ENCODE results near the gene KIAA1614.

Gene KIAA1614

GRCh38 chr1:180976191-180976590 is 63.5 kb downstream of the KIAA1614 start:
- no peak overlapping the region for H3K4me3 ChIP-seq (ENCODE audit: low read depth, low read length)
- no peak for TF ChIP-seq CTCF (conservative IDR thresholded peaks at IDR 0.05; ENCODE audit: low read depth, low read length)
- DNase-seq (ENCODE audit: low read depth), result no peak

GRCh38 chr1:180976732-180977357 is 64.1 kb downstream of the KIAA1614 start:
- no peak for TF ChIP-seq CTCF (conservative IDR thresholded peaks at IDR 0.05; ENCODE audit: low read depth, low read length)
- H3K4me3 ChIP-seq (ENCODE audit: low read depth, low read length), result no peak overlapping the region
- DNase-seq (ENCODE audit: low read depth), result no peak

- no peak for TF ChIP-seq CTCF (conservative IDR thresholded peaks at IDR 0.05; ENCODE audit: low read depth, low read length)
- DNase-seq (ENCODE audit: low read depth), result peak; percentile 92
- no peak overlapping the region for H3K4me3 ChIP-seq (ENCODE audit: low read depth, low read length)
Measured at GRCh38 chr1:180981596-180982387, 69.1 kb downstream of the KIAA1614 start.

GRCh38 chr1:180982422-180982821 is 69.7 kb downstream of the KIAA1614 start:
- no peak for TF ChIP-seq CTCF (conservative IDR thresholded peaks at IDR 0.05; ENCODE audit: low read depth, low read length)
- no peak overlapping the region for H3K4me3 ChIP-seq (ENCODE audit: low read depth, low read length)
- no peak for DNase-seq (ENCODE audit: low read depth)

GRCh38 chr1:180988253-180988752 is 75.6 kb downstream of the KIAA1614 start:
- TF ChIP-seq CTCF (conservative IDR thresholded peaks at IDR 0.05; ENCODE audit: low read depth, low read length), result no peak
- no peak overlapping the region for H3K4me3 ChIP-seq (ENCODE audit: low read depth, low read length)
- DNase-seq (ENCODE audit: low read depth), result peak; percentile 44

GRCh38 chr1:180994262-180994661 is 81.6 kb downstream of the KIAA1614 start:
- DNase-seq (ENCODE audit: low read depth), result peak; percentile 16
- no peak for TF ChIP-seq CTCF (conservative IDR thresholded peaks at IDR 0.05; ENCODE audit: low read depth, low read length)
- H3K4me3 ChIP-seq (ENCODE audit: low read depth, low read length), result no peak overlapping the region

All from choroid plexus epithelial cell (primary cell).